H9 (cell line): ENCODE data around the gene SEMA7A. TPM values are rescaled to one million over a fixed set of nuclear protein-coding genes. Genes with fewer than 3 reads are reported as not detected.

Source experiments
- DNase-seq: peaks from one replicate; pipeline ENCODE4 v3.0.0-alpha.2; 2017
- H2AFZ ChIP-seq: one replicate; pipeline ENCODE4 v1.6.1; 2013; ENCODE audit warnings: mild to moderate bottlenecking, low read length, control low read depth, moderate library complexity
- H2AK5ac ChIP-seq: 2 replicates; pipeline ENCODE4 v1.6.1; 2013; ENCODE audit warnings: low read length, control low read depth, mixed read lengths; ENCODE audit not compliant: insufficient read length
- H2BK120ac ChIP-seq: one replicate; pipeline ENCODE4 v1.6.1; 2013; ENCODE audit warnings: low read depth, mild to moderate bottlenecking, low read length, control low read depth, inconsistent platforms; ENCODE audit not compliant: poor library complexity, severe bottlenecking
- H2BK12ac ChIP-seq: 2 replicates; pipeline ENCODE4 v1.6.1; 2013; ENCODE audit warnings: low read length, control low read depth, mixed read lengths, low read depth; ENCODE audit not compliant: insufficient read length
- H2BK15ac ChIP-seq: 2 replicates; pipeline ENCODE4 v1.6.1; 2013; ENCODE audit warnings: low read depth, low read length, control low read depth
- H2BK20ac ChIP-seq: one replicate; pipeline ENCODE4 v1.6.1; 2013; ENCODE audit warnings: low read depth, mild to moderate bottlenecking, low read length, control low read depth, inconsistent platforms; ENCODE audit not compliant: poor library complexity, severe bottlenecking
- H2BK5ac ChIP-seq: 2 replicates; pipeline ENCODE4 v1.6.1; 2013; ENCODE audit warnings: low read length, control low read depth, mixed read lengths; ENCODE audit not compliant: insufficient read length
- H3K14ac ChIP-seq: 2 replicates; pipeline ENCODE4 v1.6.1; 2013; ENCODE audit warnings: low read length, control low read depth; ENCODE audit not compliant: insufficient read depth
- H3K18ac ChIP-seq: 2 replicates; pipeline ENCODE4 v1.6.1; 2013; ENCODE audit warnings: low read depth, mild to moderate bottlenecking, mixed read lengths, low read length, control low read depth; ENCODE audit not compliant: insufficient read length
- H3K23ac ChIP-seq: 2 replicates; pipeline ENCODE4 v1.6.1; 2013; ENCODE audit warnings: low read length, control low read depth, mixed read lengths, low read depth; ENCODE audit not compliant: insufficient read length
- H3K23me2 ChIP-seq: 2 replicates; pipeline ENCODE4 v1.6.1; 2013; ENCODE audit warnings: low read depth, mild to moderate bottlenecking, mixed read lengths, low read length, control low read depth; ENCODE audit not compliant: insufficient read length, poor library complexity, severe bottlenecking
- H3K27ac ChIP-seq: 2 replicates; pipeline ENCODE4 v1.5.1; 2013; ENCODE audit warnings: low read length, control low read depth, mixed read lengths, low read depth; ENCODE audit not compliant: insufficient read length
- H3K27me3 ChIP-seq: 2 replicates; pipeline ENCODE4 v1.6.1; 2013; ENCODE audit warnings: low read length, control low read depth, inconsistent platforms; ENCODE audit not compliant: insufficient read depth
- H3K4ac ChIP-seq: 2 replicates; pipeline ENCODE4 v1.6.1; 2013; ENCODE audit warnings: low read depth, mild to moderate bottlenecking, control low read depth, inconsistent platforms, low read length, moderate library complexity
- H3K4me1 ChIP-seq: 2 replicates; pipeline ENCODE4 v1.6.1; 2013; ENCODE audit warnings: low read length, control low read depth, inconsistent platforms; ENCODE audit not compliant: insufficient read depth
- H3K4me2 ChIP-seq: 2 replicates; pipeline ENCODE4 v1.6.1; 2013; ENCODE audit warnings: low read length, control low read depth, mixed read lengths; ENCODE audit not compliant: insufficient read length, insufficient read depth
- H3K56ac ChIP-seq: 2 replicates; pipeline ENCODE4 v1.6.1; 2013; ENCODE audit warnings: low read depth, mild to moderate bottlenecking, mixed read lengths, low read length, control low read depth; ENCODE audit not compliant: insufficient read length
- H3K79me1 ChIP-seq: 2 replicates; pipeline ENCODE4 v1.6.1; 2013; ENCODE audit warnings: low read depth, mild to moderate bottlenecking, moderate library complexity, low read length, control low read depth, inconsistent platforms; ENCODE audit not compliant: insufficient read depth, poor library complexity, severe bottlenecking
- H3K79me2 ChIP-seq: 2 replicates; pipeline ENCODE4 v1.6.1; 2013; ENCODE audit warnings: low read length, control low read depth, inconsistent platforms; ENCODE audit not compliant: insufficient read depth
- H3K9ac ChIP-seq: 2 replicates; pipeline ENCODE4 v1.6.1; 2013; ENCODE audit warnings: low read length, control low read depth, mixed read lengths; ENCODE audit not compliant: insufficient read length; ENCODE audit errors: extremely low read depth
- H3K9me3 ChIP-seq: one replicate; pipeline ENCODE4 v1.6.1; 2013; ENCODE audit warnings: low read depth, low read length, inconsistent platforms; ENCODE audit not compliant: control insufficient read depth
- H3T11ph ChIP-seq: one replicate; pipeline ENCODE4 v1.6.1; 2013; ENCODE audit warnings: mild to moderate bottlenecking, low read length, control low read depth, inconsistent platforms
- H4K20me1 ChIP-seq: one replicate; pipeline ENCODE4 v1.6.1; 2013; ENCODE audit not compliant: control insufficient read depth, insufficient read length, insufficient read depth
- H4K5ac ChIP-seq: 2 replicates; pipeline ENCODE4 v1.6.1; 2013; ENCODE audit warnings: low read depth, mild to moderate bottlenecking, mixed read lengths, low read length, control low read depth; ENCODE audit not compliant: insufficient read length
- H4K8ac ChIP-seq: replicated peaks from 2 replicates; pipeline ENCODE4 v1.6.1; 2013; ENCODE audit warnings: low read length, control low read depth, mixed read lengths, low read depth; ENCODE audit not compliant: insufficient read length
- H4K91ac ChIP-seq: 2 replicates; pipeline ENCODE4 v1.6.1; 2013; ENCODE audit warnings: low read depth, mild to moderate bottlenecking, moderate library complexity, mixed read lengths, low read length, control low read depth; ENCODE audit not compliant: insufficient read length
- H3K27ac Mint-ChIP-seq, 3 experiments: 2 replicates in 2 of 3; 3 replicates in 1 of 3; pipeline ENCODE4 v1.8.0; 2020 to 2021; ENCODE audit warnings: mixed read lengths in 3 of 3, mild to moderate bottlenecking in 1 of 3, moderate library complexity in 1 of 3
- H3K27me3 Mint-ChIP-seq: 2 replicates; pipeline ENCODE4 v1.8.0; 2021; ENCODE audit warnings: low read depth, mild to moderate bottlenecking, moderate library complexity, mixed read lengths
- H3K36me3 Mint-ChIP-seq, 3 experiments: 2 replicates in 2 of 3; 3 replicates in 1 of 3; pipeline ENCODE4 v1.8.0; 2020 to 2021; ENCODE audit warnings: low read depth in 3 of 3, mixed read lengths in 3 of 3; ENCODE audit not compliant: insufficient read depth in 1 of 3
- H3K4me1 Mint-ChIP-seq, 2 experiments: 2 replicates each; pipeline ENCODE4 v1.8.0; 2020; ENCODE audit warnings: mixed read lengths in 2 of 2
- H3K4me3 Mint-ChIP-seq, 2 experiments: 2 replicates in 1 of 2; 3 replicates in 1 of 2; pipeline ENCODE4 v1.8.0; 2020 to 2021; ENCODE audit warnings: mild to moderate bottlenecking in 2 of 2, mixed read lengths in 2 of 2, moderate library complexity in 1 of 2
- H3K9me3 Mint-ChIP-seq, 2 experiments: 2 replicates in 1 of 2; 3 replicates in 1 of 2; pipeline ENCODE4 v1.8.0; 2020; ENCODE audit warnings: mild to moderate bottlenecking in 2 of 2, mixed read lengths in 2 of 2, moderate library complexity in 1 of 2
- WGBS: extraction: QIAGEN DNeasy Blood & Tissue Kit; methylation state at CpG from one replicate; pipeline ENCODE4 v1.1.7; 2013; ENCODE audit warnings: missing lambda C conversion rate, low lambda C conversion rate, mixed read lengths; ENCODE audit not compliant: insufficient read length; ENCODE audit errors: extremely low coverage; 5-methylcytosine and 5-hydroxymethylcytosine counted together
- total RNA-seq: library from RNA; stranded (reverse); gene quantifications from 2 replicates; pipeline ENCODE4 v1.2.1, GENCODE V29; 2021
- TF ChIP-seq, protein P1 (sequence below): fragments of 200-600 bp; sonication (generic); conservative IDR thresholded peaks from 3 replicates; pipeline ENCODE4 v1.8.0; 2021; ENCODE audit warnings: antibody characterized with exemption, mild to moderate bottlenecking

The SEMA7A gene
- total RNA-seq, 1 experiment from 2014 or later = 5.7 TPM

DNA sequence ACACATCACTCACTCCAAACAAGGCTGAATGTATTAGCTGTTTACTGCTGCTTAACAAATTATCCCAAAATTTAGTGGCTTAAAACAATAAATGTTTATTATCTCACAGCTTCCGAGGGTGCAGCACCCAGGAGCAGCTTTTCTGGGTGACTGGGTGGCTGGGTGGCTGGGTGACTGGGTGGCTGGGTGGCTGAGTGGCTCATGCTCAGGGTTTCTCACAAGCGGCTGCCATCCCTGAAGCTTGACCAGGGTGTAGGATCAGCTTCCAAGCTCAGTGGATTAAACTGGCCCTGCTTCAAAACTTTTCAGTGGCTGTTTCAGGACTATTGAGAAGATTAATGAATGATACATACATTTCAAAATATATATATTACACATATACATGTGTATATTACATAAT is 64.0 kb downstream of the SEMA7A start:
- Histone ChIP-seq H3K79me1 (no peaks in the 10 kb centered on the region), H2AFZ (no peak overlapping the region), H3K18ac (no peak overlapping the region), H3K56ac (no peak overlapping the region), H3K4ac (no peak overlapping the region), H3K4me1 (no peaks in the 10 kb centered on the region), H3K4me2 (no peak overlapping the region), H2BK12ac (no peak overlapping the region), H3K9ac (no peak overlapping the region), H4K91ac (no peak overlapping the region), H3T11ph (no peak overlapping the region), H3K23me2 (peaks cover 21% of the 10 kb centered on the region), H3K79me2 (no peaks in the 10 kb centered on the region), H3K23ac (no peak overlapping the region), H4K20me1 (no peaks in the 10 kb centered on the region), H3K27ac (no peak overlapping the region), H2BK15ac (no peak overlapping the region), H3K27me3 (no peaks in the 10 kb centered on the region; the same call in 1 of the 2 replicates), H3K14ac (no peak overlapping the region), H4K5ac (no peak overlapping the region), H2BK20ac (no peak overlapping the region), H2AK5ac (no peak overlapping the region), H3K9me3 (no peaks in the 10 kb centered on the region), H4K8ac (no peak overlapping the region), H2BK120ac (no peak overlapping the region), H2BK5ac (no peak overlapping the region)
- Mint-ChIP-seq H3K4me3 (no peak overlapping the region), H3K9me3 (no peaks in the 10 kb centered on the region), H3K4me1 (peaks cover 16 to 19% of the 10 kb centered on the region in 2 experiments), H3K27me3 (peaks cover 48% of the 10 kb centered on the region), H3K36me3 (no peaks in the 10 kb centered on the region), H3K27ac (no peak overlapping the region)
- TF ChIP-seq, protein P1, sequence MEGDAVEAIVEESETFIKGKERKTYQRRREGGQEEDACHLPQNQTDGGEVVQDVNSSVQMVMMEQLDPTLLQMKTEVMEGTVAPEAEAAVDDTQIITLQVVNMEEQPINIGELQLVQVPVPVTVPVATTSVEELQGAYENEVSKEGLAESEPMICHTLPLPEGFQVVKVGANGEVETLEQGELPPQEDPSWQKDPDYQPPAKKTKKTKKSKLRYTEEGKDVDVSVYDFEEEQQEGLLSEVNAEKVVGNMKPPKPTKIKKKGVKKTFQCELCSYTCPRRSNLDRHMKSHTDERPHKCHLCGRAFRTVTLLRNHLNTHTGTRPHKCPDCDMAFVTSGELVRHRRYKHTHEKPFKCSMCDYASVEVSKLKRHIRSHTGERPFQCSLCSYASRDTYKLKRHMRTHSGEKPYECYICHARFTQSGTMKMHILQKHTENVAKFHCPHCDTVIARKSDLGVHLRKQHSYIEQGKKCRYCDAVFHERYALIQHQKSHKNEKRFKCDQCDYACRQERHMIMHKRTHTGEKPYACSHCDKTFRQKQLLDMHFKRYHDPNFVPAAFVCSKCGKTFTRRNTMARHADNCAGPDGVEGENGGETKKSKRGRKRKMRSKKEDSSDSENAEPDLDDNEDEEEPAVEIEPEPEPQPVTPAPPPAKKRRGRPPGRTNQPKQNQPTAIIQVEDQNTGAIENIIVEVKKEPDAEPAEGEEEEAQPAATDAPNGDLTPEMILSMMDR = no peak
- no CpG with 5 or more reads among the region's 2 CpGs for WGBS
- DNase-seq = no peak
